Renal pelvis (tissue), 4 donors: ENCODE measurements around the gene XRRA1. TPM values are rescaled to one million over a fixed set of nuclear protein-coding genes. Genes with fewer than 3 reads are reported as not detected.
"Not testable (repeated sequence)": the region's sequence is repeated elsewhere in the genome, so short reads cannot be mapped to it uniquely, and the experiment has no call there.

Experiments used
- DNase-seq: peaks from one replicate; pipeline ENCODE4 v3.0.0-alpha.2; 2013
- polyA plus RNA-seq, 3 donors: library from polyadenylated mRNA; unstranded; fragments of 120-200 nt; gene quantifications; one replicate each; pipeline ENCODE4 v1.2.1, GENCODE V29; 2013; ENCODE audit not compliant: insufficient read length in 3 of 3

XRRA1 gene
- polyA plus RNA-seq, 3 donors: 8.3 to 17.4 (median 13.9) TPM

DNA sequence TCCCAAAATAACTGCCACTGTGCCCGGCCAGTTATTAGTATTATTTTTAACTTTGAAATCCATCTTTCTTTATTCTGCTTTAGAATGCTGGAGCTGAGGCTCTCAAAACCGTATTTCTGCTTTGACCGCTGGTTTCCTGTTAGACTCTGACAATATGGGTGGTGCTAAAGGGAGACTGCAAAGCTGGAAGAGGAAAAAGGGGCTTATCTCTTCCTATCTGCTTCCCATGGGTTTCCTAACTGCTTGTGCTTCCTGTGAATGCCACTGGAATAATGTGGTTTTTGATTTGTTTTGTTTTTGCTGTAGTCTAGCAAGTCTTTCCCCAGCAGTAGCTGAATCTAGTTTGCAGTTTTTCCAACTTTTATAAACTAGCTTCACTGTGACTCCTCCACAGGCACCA, 43.6 kb downstream of the XRRA1 start:
- DNase-seq: no peak

- no peak for DNase-seq
Measured at GRCh38 chr11:74902342-74902741, 46.5 kb downstream of the XRRA1 start.

GRCh38 chr11:74896311-74896710, 52.6 kb downstream of the XRRA1 start:
- DNase-seq: no peak

DNA sequence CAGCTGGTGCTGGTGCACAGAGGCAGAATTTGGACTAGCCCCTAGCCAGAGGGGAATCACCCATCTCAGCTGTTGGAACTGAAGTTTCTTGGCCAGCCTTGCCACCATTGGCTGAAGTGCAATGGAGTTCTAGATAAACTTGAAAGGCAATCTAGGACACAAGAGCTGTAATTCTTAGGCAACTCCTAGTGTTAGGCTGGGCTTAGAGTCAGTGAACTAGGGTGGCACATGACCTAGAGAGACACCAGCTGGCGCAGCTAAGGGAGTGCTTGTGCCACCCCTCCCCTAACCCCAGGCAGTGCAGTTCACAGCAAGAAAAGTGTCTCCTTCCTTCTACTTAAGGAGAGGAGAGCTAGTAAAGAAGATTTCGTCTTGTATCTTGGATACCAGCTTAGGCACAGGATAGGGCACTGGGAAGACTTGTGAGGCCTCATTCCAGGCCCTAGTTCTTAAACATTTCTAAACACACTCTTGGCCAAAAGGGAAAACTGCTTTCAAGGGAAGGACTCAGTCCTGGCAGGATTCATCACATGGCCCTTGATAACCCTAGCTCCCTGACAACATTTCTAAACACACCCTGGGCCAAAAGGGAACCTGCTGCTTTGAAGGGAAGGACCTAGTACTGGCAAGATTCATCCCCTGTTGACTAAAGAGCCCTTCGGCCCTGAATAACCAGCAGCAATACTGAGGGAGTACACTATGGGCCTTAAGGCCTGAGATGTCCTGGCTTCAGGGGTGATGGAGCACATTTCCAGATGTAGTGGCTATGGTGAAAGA, 53.4 kb downstream of the XRRA1 start:
- no peak for DNase-seq

- not testable (repeated sequence) for DNase-seq
Measured at GRCh38 chr11:74893015-74893414, 55.9 kb downstream of the XRRA1 start.

GRCh38 chr11:74877132-74877531, 71.8 kb downstream of the XRRA1 start:
- no peak for DNase-seq

GRCh38 chr11:74871037-74871436, 77.9 kb downstream of the XRRA1 start:
- DNase-seq: no peak

- DNase-seq: no peak
Measured at GRCh38 chr11:74870485-74870884, 78.4 kb downstream of the XRRA1 start.

- DNase-seq: no peak
Measured at GRCh38 chr11:74866557-74866956, 82.3 kb downstream of the XRRA1 start.

GRCh38 chr11:74863410-74863809, 85.5 kb downstream of the XRRA1 start:
- DNase-seq: no peak

GRCh38 chr11:74860743-74861142, 88.1 kb downstream of the XRRA1 start:
- no peak for DNase-seq

- no peak for DNase-seq
Measured at GRCh38 chr11:74853223-74853622, 95.7 kb downstream of the XRRA1 start.

DNA sequence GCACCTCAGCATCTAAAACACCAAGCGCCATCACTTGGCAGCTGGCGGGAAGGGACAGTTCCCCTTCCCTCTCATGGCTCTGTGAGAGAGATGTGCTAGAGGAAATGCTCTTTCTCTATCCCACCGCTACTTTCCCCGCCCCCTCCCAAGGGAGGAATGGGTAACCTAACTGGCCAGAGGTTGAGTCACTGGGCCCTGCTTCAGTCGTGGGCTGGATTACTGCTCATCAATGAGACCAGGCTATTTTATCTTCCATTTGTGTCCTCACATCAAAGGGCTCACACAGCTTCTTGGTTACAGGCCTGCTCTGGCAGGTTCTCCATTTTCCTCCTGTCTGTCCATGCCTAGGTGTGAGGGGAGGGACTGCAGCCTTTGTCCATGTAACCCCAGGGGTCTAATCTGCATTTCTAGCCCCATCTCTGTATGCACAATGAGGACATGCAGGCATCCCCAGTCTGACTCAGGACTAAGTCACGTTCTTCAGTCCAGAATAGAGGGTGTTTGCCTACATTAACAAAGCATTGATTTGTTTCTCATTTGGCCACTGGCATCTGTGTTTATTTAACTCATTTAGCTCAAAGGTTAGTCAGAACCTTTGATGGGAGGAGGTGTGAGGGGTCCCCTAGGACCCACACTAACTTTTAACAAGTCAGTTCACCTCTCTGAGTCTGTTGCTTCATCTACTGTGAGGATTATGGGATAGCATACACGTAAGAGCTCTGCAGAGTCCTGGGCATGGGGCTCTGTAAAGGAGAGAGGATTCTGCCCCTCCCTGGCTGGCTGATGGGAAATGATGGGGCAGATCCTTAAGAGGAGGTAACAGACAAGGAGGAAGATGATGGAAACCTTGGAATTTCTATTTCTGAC, 99.1 kb downstream of the XRRA1 start:
- DNase-seq: no peak

DNA sequence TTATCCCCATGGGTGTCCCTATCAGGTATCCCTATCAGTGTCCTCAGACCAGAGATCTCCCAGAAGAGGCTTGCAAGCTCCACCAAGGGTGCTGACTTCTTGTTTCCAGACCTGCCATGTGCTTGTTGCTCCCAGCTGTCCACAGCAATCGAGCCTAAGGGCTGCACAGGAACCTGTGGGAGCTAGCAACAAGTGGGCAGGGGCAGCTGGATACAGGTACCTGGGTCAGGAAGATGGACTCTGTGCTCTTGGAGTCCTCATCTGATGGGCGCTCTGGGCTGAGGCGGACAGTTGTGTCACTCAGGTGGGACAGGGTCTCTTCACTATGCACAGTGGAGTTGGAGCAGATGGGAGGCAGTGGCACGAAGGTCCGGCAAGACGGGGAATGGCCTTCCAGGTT, 101.0 kb downstream of the XRRA1 start:
- DNase-seq: no peak

- no peak for DNase-seq
Measured at GRCh38 chr11:74847395-74847794, 101.5 kb downstream of the XRRA1 start.

DNA sequence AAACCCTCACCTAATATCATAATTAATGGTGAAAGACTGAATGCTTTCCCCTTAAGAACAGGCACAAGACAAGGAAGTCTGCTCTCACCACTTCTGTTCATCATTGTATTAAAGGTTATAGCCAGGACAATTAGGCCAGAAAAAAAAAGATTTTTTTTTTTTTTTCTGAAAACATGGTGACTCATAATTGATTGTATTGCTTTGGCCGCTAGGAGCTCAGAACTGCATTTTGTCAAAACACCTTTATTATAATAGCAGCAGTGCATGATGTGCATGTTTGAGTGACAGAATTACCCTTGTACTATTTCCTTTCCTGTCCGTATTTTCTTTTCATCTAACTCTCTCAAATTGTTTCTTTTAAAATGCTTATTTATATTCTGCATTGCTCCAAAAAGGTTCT, 102.1 kb downstream of the XRRA1 start:
- DNase-seq: no peak

GRCh38 chr11:74845978-74846517, 102.8 kb downstream of the XRRA1 start:
- DNase-seq: no peak

GRCh38 chr11:74844865-74845264, 104.0 kb downstream of the XRRA1 start:
- DNase-seq: no peak

- no peak for DNase-seq
Measured at GRCh38 chr11:74844072-74844471, 104.8 kb downstream of the XRRA1 start.

DNA sequence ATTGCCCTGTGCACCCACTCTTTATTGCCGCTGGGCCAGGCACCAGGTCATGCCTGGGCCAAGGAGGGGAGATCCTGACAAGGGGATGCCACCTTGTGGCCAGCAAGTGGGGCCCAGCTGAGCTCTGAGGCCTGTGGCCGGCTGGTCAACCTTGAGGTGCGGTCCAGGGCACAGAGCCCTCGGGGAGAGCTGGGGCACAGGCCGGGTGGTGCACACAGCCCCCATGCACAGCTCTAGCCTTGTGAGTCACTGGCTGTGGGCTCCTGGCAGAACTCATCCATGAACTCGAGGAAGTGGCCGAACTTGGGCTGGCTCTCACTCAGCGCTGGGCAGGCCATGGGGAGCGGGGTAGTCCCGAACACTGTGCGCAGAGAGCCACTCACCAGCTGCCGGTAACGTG, 105.9 kb downstream of the XRRA1 start:
- DNase-seq: no peak

DNA sequence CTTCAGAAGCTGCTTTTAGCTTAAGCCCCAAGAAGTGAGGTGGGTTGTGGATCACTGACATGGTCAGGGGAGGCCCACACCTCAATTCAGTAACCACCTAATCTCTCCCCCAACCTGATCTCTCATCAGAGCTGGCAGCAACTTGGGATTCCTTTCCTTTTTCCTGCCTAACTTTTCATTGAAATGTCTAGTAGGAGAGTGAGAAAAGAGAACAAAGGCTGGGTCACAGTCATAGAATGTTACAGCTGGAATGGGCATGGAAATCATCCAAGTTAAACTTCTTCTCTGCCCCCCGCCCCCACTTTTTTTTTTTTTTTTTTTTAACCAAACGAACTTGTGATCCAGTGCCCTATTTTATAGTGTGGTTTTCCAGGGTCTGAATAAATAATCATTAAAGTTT, 108.4 kb downstream of the XRRA1 start:
- DNase-seq: no peak

DNA sequence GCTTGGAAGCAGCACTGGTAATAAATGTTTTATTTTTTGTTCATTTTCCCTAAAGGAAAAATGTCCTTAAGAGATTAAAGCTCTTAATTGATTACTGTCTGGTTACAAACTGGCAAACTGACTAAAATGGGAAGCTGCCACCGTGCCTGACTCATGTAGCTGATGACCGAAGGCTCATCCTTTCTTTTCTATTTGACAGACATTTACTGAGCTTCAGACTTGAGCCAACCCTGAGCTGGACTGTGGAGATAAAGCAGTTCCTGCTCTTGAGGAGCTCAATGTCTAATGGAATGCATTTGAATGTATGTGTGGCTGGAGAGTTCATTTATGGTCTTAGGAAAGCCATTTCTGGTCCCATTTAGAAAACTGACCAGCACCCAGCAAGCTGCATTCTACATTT, 108.9 kb downstream of the XRRA1 start:
- DNase-seq: no peak

DNA sequence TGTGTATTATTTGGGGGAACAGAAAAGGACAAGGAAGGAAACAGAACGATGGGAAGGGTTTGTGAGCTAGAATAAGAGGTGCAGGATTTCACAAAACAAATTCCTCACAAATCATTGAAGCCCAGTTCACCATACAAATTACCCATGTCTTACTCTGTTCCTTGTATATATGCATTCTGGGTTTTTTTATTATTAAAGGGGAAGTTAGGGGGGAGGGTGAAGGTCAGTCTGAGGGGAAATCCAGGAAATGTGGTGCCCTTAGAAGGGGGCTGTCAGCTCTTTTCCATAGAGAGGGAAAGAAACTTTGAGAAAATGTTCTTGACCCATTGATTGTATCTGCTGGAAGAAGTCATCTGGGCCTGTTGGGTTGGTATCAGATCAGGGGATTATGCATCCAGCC, 109.4 kb downstream of the XRRA1 start:
- DNase-seq: no peak
